Smooth muscle cell (in vitro differentiated cells): ENCODE measurements around the gene DNAH14. TPM values are rescaled to one million over a fixed set of nuclear protein-coding genes. Genes with fewer than 3 reads are reported as not detected.

Source experiments
- DNase-seq: peaks from one replicate; lab custom pipeline; 2025; ENCODE audit not compliant: unreplicated experiment; lab: John Stamatoyannopoulos, UW
- H2AFZ ChIP-seq: fragments of 200-600 bp; sonication (generic); 2 replicates; pipeline ENCODE4 v1.6.0; 2016; ENCODE audit warnings: antibody characterized with exemption, low read depth, mild to moderate bottlenecking
- H3F3A ChIP-seq: fragments of 200-600 bp; sonication (generic); 2 replicates; pipeline ENCODE4 v1.6.0; 2017; ENCODE audit warnings: antibody characterized with exemption, low read depth
- H3K27ac ChIP-seq: fragments of 200-600 bp; sonication (generic); 2 replicates; pipeline ENCODE4 v1.5.1; 2016; ENCODE audit warnings: low read depth, mild to moderate bottlenecking
- H3K27me3 ChIP-seq: fragments of 200-600 bp; sonication (generic); 2 replicates; pipeline ENCODE4 v1.6.1; 2016; ENCODE audit warnings: low read depth, mild to moderate bottlenecking
- H3K36me3 ChIP-seq: fragments of 200-600 bp; sonication (generic); 2 replicates; pipeline ENCODE4 v1.5.1; 2016; ENCODE audit warnings: low read depth
- H3K4me1 ChIP-seq: fragments of 200-600 bp; sonication (generic); 2 replicates; pipeline ENCODE4 v1.5.1; 2016; ENCODE audit warnings: low read depth
- H3K4me2 ChIP-seq: fragments of 200-600 bp; sonication (generic); 2 replicates; pipeline ENCODE4 v1.6.0; 2016; ENCODE audit warnings: mild to moderate bottlenecking
- H3K4me3 ChIP-seq: fragments of 200-600 bp; sonication (generic); 2 replicates; pipeline ENCODE4 v1.5.1; 2016; ENCODE audit warnings: mild to moderate bottlenecking
- H3K79me2 ChIP-seq: fragments of 200-600 bp; sonication (generic); 2 replicates; pipeline ENCODE4 v1.6.0; 2016; ENCODE audit warnings: low read depth, mild to moderate bottlenecking
- H3K9ac ChIP-seq: fragments of 200-600 bp; sonication (generic); 2 replicates; pipeline ENCODE4 v1.6.0; 2016; ENCODE audit warnings: low read depth
- H3K9me3 ChIP-seq: fragments of 200-600 bp; sonication (generic); replicated peaks from 2 replicates; pipeline ENCODE4 v1.5.1; 2016; ENCODE audit warnings: low read depth
- H4K20me1 ChIP-seq: fragments of 200-600 bp; sonication (generic); 2 replicates; pipeline ENCODE4 v1.6.0; 2016; ENCODE audit warnings: low read depth
- WGBS: methylation state at CpG from one replicate; pipeline ENCODE4 v1.1.7; 2016; ENCODE audit warnings: low lambda C conversion rate; 5-methylcytosine and 5-hydroxymethylcytosine counted together
- polyA plus RNA-seq: library from polyadenylated mRNA; unstranded; fragments of >200 nt; fragmentation: Nextera tagmentation; extraction: Ambion mirVana; gene quantifications from 2 replicates; pipeline ENCODE4 v1.2.1, GENCODE V29; 2016
- total RNA-seq: library from RNA; depleted of rRNA; stranded (reverse); fragments of >200 nt; gene quantifications from 2 replicates; pipeline ENCODE4 v1.2.3, GENCODE V29; 2014
- TF ChIP-seq, protein P1 (sequence below): fragments of 200-600 bp; sonication (generic); IDR thresholded peaks from 2 replicates; pipeline ENCODE4 v1.5.1; 2017; ENCODE audit warnings: borderline replicate concordance, mild to moderate bottlenecking, antibody characterized with exemption; ENCODE audit not compliant: insufficient read depth, poor library complexity, severe bottlenecking

Gene DNAH14
- total and polyA plus RNA-seq, 2 experiments from 2014 or later: 9.4 to 44.0 TPM

DNA sequence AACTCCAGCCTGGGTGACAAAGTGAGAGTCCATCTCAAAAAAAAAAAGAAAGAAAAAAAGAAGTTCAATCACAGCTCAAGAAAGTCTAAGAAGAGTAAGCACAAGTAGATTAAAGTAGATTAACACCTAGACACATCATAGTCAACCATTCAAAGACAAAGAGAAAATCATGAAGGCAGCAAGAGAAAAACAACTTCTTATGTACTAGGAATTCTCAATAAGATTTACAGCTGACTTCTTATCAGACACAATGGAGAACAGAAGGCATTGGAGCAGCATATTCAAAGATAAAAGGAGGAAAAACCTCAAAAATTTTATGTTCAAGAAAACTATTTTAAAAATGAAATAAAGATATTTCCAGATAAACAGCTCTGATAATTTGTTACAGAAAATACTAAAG lies 351.1 kb downstream of the DNAH14 start:
- no peaks in the 10 kb centered on the region for H3F3A ChIP-seq
- H2AFZ ChIP-seq: no peak overlapping the region
- H3K9me3 ChIP-seq: no peaks in the 10 kb centered on the region
- H3K4me1 ChIP-seq: no peaks in the 10 kb centered on the region
- H3K4me2 ChIP-seq: no peak overlapping the region
- no peak for DNase-seq
- H3K27ac ChIP-seq: no peak overlapping the region
- TF ChIP-seq, protein P1, sequence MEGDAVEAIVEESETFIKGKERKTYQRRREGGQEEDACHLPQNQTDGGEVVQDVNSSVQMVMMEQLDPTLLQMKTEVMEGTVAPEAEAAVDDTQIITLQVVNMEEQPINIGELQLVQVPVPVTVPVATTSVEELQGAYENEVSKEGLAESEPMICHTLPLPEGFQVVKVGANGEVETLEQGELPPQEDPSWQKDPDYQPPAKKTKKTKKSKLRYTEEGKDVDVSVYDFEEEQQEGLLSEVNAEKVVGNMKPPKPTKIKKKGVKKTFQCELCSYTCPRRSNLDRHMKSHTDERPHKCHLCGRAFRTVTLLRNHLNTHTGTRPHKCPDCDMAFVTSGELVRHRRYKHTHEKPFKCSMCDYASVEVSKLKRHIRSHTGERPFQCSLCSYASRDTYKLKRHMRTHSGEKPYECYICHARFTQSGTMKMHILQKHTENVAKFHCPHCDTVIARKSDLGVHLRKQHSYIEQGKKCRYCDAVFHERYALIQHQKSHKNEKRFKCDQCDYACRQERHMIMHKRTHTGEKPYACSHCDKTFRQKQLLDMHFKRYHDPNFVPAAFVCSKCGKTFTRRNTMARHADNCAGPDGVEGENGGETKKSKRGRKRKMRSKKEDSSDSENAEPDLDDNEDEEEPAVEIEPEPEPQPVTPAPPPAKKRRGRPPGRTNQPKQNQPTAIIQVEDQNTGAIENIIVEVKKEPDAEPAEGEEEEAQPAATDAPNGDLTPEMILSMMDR: no peak
- H3K27me3 ChIP-seq: no peaks in the 10 kb centered on the region
- no peaks in the 10 kb centered on the region for H4K20me1 ChIP-seq
- H3K9ac ChIP-seq: no peak overlapping the region
- H3K79me2 ChIP-seq: no peaks in the 10 kb centered on the region
- no peak overlapping the region for H3K4me3 ChIP-seq
- no peaks in the 10 kb centered on the region for H3K36me3 ChIP-seq

DNA sequence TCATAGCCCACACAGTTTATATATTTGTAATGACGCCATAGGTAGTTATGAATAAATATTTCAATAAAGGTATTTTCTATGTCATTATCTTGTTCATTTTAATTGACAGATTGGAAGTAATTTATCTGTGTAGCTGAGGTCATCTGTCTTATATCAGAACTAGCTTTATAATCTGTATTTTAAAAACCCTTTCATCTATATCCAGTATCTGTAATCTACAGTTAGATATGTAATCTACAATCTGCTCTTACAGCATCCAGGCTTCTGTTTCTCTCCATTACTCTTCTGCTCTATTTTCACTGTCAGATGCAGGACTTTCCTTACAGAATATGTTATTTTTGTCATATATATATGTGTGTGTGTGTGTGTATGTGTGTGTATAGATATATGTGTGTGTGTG lies 360.8 kb downstream of the DNAH14 start:
- Histone ChIP-seq H3K4me3 (no peak overlapping the region), H3F3A (no peaks in the 10 kb centered on the region), H3K27ac (no peak overlapping the region), H3K27me3 (no peaks in the 10 kb centered on the region), H3K79me2 (no peaks in the 10 kb centered on the region), H3K9me3 (peaks cover 15% of the 10 kb centered on the region), H3K4me1 (no peaks in the 10 kb centered on the region), H2AFZ (no peak overlapping the region), H4K20me1 (no peaks in the 10 kb centered on the region), H3K36me3 (no peaks in the 10 kb centered on the region), H3K9ac (no peak overlapping the region), H3K4me2 (no peak overlapping the region)
- TF ChIP-seq, protein P1: no peak
- 93% methylated on average over 1 of the region's 1 CpG for whole genome bisulfite sequencing
- DNase-seq: no peak

DNA sequence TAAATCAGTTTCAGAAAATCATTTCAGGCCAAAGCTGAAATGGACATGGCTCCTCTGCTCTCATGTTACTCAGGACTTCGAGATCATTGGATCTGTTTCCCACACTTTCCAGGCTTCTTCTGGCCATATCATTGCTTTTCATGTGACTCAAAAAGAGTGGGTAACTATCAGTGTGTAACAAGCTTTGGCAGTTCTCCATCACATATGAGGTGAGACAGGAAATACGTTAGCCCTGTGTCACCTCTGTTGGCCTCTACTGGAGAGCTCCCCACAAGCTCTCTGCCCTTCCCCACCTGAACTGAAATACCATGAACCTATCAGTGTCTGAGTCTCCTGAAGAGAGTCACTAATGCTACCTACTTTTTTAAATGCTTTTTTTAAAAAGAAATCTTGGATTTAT lies 370.1 kb downstream of the DNAH14 start:
- H2AFZ ChIP-seq: no peak overlapping the region
- H3K4me2 ChIP-seq: no peak overlapping the region
- no peaks in the 10 kb centered on the region for H4K20me1 ChIP-seq
- H3K27me3 ChIP-seq: no peaks in the 10 kb centered on the region
- no peak for DNase-seq
- H3K9ac ChIP-seq: no peak overlapping the region
- TF ChIP-seq, protein P1: no peak
- H3F3A ChIP-seq: no peaks in the 10 kb centered on the region
- WGBS: 95% methylated on average over 2 of the region's 2 CpGs
- no peak overlapping the region for H3K27ac ChIP-seq
- no peaks in the 10 kb centered on the region for H3K79me2 ChIP-seq
- no peak overlapping the region for H3K4me3 ChIP-seq
- no peaks in the 10 kb centered on the region for H3K36me3 ChIP-seq
- no peaks in the 10 kb centered on the region for H3K9me3 ChIP-seq
- no peaks in the 10 kb centered on the region for H3K4me1 ChIP-seq

DNA sequence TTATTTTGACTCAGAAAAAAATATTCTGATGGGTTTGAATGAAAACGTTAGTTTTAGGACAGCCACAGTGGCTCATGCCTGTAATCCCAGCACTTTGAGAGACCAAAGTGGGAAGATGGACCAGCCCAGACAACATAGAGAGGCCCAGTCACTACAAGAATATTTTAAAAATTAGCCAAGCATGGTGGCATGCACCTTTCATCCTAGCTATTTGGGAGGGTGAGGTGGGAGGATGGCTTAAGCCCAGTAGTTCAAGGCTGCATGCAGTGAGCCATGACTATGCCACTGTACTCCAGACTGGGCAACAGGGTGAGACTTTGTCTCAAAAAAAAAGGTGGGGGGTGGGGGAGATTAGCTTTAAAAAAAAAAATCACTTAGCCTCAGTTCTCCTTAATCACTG lies 370.9 kb downstream of the DNAH14 start:
- Histone ChIP-seq H3K4me3 (no peak overlapping the region), H2AFZ (no peak overlapping the region), H3K9ac (no peak overlapping the region), H3K36me3 (no peaks in the 10 kb centered on the region), H3K27me3 (no peaks in the 10 kb centered on the region), H3K79me2 (no peaks in the 10 kb centered on the region), H3K4me2 (no peak overlapping the region), H3K4me1 (no peaks in the 10 kb centered on the region), H3F3A (no peaks in the 10 kb centered on the region), H3K9me3 (no peaks in the 10 kb centered on the region), H3K27ac (no peak overlapping the region), H4K20me1 (no peaks in the 10 kb centered on the region)
- 88% methylated on average over 1 of the region's 1 CpG for WGBS
- no peak for DNase-seq
- TF ChIP-seq, protein P1: no peak
